ENCODE results near the gene KCNQ4.

Gene KCNQ4

GRCh38 chr1:40783001-40783905 lies at the start of gene KCNQ4:
Gene KCNQ4, plus strand, starts transcription at chr1:40783787. Its CDS starts 307 bp downstream, at chr1:40784094.
- peak in 2 of 6 experiments; percentile 7 to 30 for DNase-seq

- no peak for DNase-seq
These were observed 48.5 kb upstream of the KCNQ4 start for GRCh38 chr1:40734882-40735628.

GRCh38 chr1:40736085-40736531 lies 47.5 kb upstream of the KCNQ4 start:
- no peak for DNase-seq

- DNase-seq: no peak
These were observed 44.8 kb upstream of the KCNQ4 start for GRCh38 chr1:40738831-40739230.

GRCh38 chr1:40739455-40740008 lies 44.1 kb upstream of the KCNQ4 start:
- DNase-seq: no peak

GRCh38 chr1:40740039-40740996 lies 43.3 kb upstream of the KCNQ4 start:
- no peak for DNase-seq

- DNase-seq: no peak
These were observed 42.4 kb upstream of the KCNQ4 start for GRCh38 chr1:40740997-40741736.

GRCh38 chr1:40742363-40743061 lies 41.1 kb upstream of the KCNQ4 start:
- no peak for DNase-seq

GRCh38 chr1:40743452-40743851 lies 40.1 kb upstream of the KCNQ4 start:
- no peak for DNase-seq

- no peak for DNase-seq
These were observed 39.7 kb upstream of the KCNQ4 start for GRCh38 chr1:40743860-40744259.

- DNase-seq: no peak
These were observed 38.4 kb upstream of the KCNQ4 start for GRCh38 chr1:40745176-40745575.

- no peak for DNase-seq
These were observed 37.1 kb upstream of the KCNQ4 start for GRCh38 chr1:40746344-40747090.

- DNase-seq: no peak
These were observed 34.5 kb upstream of the KCNQ4 start for GRCh38 chr1:40748841-40749718.

- no peak for DNase-seq
These were observed 33.8 kb upstream of the KCNQ4 start for GRCh38 chr1:40749817-40750216.

- DNase-seq: no peak
These were observed 33.1 kb upstream of the KCNQ4 start for GRCh38 chr1:40750451-40750908.

GRCh38 chr1:40751802-40752201 lies 31.8 kb upstream of the KCNQ4 start:
- DNase-seq: no peak

GRCh38 chr1:40753142-40753882 lies 30.3 kb upstream of the KCNQ4 start:
- no peak for DNase-seq

- DNase-seq: no peak
These were observed 29.4 kb upstream of the KCNQ4 start for GRCh38 chr1:40754201-40754600.
